AML-193 (cell line): ENCODE measurements around the gene P3H4.
A peak's percentile ranks its signal among the peaks of the same experiment; 100 is the strongest.
"Not testable (repeated sequence)": the region's sequence is repeated elsewhere in the genome, so short reads cannot be mapped to it uniquely, and the experiment has no call there.

Experiments
- DNase-seq, 2 experiments: peaks; one replicate each; lab custom pipeline; 2025; lab: John Stamatoyannopoulos, UW

P3H4 gene

GRCh38 chr17:41811549-41812380 lies at the start of gene P3H4:
Gene P3H4 (minus strand): TSS chr17:41811949. CDS start chr17:41811915, 34 bp downstream.
- peak; percentile 78 to 85 for DNase-seq

DNA sequence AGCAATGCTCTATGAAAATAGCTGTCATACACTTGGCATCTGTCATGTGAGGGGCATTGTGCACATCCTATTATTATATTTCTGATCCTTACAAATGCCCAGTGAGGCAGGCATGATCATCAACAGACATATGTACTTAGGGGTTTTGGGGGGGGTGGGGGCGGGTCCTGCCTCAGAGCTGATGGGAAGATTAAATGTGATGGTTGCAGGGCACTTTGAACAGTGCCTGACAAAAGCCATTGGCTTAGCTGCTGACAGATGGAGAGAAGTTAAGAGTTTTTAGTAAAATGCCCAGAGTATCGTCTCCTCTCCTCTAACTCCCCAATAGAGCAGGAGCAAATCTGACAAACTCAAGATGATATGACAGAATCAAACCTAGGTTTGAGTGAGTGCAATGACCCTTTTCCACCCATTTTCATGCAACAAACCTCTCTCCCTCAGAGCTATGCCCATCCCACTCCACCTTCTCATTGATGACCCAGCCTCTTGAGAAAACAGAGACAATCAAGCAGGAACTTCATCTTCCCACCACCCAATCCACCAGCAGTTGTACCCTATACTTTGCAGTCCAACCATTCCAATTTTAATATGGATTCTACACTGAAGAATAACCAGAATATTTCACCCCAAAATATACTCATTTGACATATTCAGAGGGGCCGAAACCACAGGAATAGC lies 48.6 kb upstream of the P3H4 start:
- no peak for DNase-seq

DNA sequence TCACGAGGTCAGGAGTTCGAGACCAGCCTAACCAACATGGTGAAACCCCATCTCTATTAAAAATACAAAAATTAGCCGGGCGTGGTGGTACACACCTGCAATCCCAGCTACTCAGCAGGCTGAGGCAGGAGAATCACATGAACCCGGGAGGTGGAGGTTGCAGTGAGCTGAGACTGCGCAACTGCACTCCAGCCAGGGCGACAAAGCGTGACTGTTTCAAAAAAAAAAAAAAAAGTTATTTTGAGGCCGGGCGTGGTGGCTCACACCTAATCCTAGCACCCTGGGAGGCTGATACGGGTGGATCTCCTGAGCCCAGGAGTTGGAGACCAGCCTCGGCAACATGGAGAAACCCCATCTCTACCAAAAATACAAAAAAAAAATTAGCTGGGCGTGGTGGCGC lies 39.6 kb upstream of the P3H4 start:
- not testable (repeated sequence) for DNase-seq

GRCh38 chr17:41849251-41849990 lies 37.7 kb upstream of the P3H4 start:
- no peak for DNase-seq

DNA sequence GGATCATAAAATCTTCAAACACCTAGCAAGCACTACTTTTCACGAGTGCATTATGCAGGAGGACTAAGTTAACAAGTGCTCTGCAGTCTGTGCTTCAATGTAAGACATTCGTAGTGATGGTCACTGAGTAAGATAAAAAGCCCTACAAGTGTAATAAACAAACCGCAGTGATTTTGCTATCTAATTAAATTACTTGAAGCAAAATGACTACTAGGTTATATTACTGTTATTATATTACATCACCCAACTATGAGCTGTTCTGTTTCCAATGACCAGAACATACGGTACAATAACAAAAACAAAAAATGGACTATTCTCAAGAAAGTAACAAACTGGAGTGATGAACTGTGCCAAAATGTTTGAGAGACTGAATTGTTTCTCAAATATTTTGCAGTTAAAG lies 37.0 kb upstream of the P3H4 start:
- DNase-seq: no peak

DNA sequence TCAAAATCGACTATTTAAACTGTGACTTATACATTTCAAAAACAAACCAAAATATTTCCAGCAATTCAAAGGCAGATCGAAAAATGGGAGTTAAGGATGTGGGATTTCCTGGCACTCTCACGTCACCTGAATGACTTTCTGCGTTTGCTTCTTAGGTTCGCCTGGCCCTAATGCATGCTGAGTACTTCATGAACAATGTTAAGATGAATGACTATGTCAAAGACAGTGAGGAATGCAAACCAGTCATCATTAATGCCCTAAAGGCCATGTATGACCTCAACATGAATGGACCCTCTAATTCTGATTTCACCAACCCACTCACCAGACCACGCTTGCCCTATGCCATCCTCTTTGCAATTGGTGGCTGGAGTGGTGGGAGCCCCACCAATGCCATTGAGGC lies 33.2 kb upstream of the P3H4 start:
- no peak for DNase-seq

- not testable (repeated sequence) for DNase-seq
Measured at GRCh38 chr17:41840781-41841180, 29.0 kb upstream of the P3H4 start.

- DNase-seq: not testable (repeated sequence)
Measured at GRCh38 chr17:41839448-41839847, 27.7 kb upstream of the P3H4 start.

DNA sequence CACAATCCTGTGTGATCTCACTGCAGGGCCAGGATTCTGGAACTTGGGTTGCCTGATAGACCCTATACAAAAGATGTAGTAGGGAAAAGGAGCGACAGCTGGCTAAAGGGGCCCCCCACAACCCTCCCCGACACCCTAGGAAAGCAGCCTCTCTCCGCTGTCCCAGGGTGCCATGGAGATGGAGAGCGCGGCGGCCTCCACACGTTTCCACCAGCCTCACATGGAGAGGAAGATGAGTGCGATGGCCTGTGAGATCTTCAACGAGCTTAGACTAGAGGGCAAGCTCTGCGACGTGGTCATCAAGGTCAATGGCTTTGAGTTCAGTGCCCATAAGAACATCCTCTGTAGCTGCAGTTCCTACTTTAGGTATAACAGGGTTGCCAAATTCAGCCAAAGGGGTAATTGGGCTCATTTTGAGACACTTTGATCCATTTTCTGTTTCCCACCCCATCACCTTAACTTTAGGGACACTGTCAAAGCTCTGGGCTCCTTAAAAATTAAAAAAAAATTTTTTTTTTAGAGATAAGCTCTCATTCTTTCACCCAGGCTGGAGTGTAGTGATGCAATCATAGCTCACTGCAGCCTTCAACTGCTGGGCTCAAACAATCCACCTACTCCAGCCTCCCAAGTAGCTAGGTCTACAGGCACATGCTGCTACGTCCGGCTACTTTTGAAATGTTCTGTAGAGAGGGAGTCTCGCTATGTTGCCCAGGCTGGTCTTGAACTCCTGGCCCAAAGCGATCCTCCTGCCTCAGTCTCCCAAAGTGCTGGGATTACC lies 26.2 kb upstream of the P3H4 start, which contains the start of gene KLHL10:
Gene KLHL10, plus strand, starts transcription at position 65 of the 778 bp plus-strand sequence. Its CDS starts 108 bp downstream, at position 173.
- DNase-seq: no peak

- DNase-seq: no peak
Measured at GRCh38 chr17:41836550-41837196, 24.9 kb upstream of the P3H4 start.

GRCh38 chr17:41835800-41836549 lies 24.2 kb upstream of the P3H4 start, which contains the start of gene NT5C3B:
Gene NT5C3B (minus strand): TSS chr17:41836232. CDS start chr17:41836193, 39 bp downstream.
- peak; percentile 30 to 38 for DNase-seq

DNA sequence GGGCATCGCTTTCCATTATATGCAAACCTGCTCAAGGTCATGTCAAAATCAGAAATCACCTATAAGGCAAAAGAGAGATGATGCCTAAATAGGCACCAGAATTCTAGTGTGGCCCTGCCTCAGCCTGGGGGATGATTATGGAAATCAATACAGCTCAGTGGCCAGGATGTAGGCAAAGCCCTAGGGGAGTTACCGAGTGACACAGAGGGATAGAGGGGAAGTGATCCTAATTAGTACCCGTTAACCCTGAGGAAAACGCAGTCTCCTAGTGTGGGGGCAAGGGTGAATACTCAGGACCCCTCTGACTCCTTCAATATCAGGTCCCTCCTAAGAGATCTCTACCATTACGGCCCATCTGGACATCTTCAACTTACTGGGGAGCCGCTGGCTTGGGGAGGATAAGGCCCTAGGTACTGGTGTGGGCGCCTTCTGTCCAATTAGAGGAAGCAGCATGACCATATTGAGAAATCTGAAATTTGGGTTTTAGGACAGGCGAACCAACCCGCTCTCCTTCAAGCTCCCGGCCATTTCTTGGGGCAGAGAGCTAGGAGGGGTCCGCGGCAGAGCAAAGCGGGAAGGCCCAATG lies 23.6 kb upstream of the P3H4 start:
- DNase-seq: peak; percentile 58 to 60

DNA sequence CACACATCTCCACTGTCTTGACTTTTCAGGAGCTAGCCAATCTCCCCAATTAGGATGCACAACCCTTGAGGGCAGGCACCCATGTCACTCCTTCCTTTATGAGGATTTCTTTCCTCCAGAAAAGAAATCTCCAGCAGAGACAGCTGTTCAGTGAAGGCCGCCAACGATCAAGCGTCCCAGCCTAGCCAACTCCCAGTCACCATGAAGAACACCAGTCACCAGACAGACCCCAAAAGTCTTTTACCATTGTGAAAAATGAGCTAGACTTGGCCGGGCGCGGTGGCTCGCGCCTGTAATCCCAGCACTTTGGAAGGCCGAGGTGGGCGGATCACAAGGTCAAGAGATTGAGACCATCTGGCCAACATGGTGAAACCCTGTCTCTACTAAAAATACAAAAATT lies 18.2 kb upstream of the P3H4 start:
- DNase-seq: not testable (repeated sequence)

DNA sequence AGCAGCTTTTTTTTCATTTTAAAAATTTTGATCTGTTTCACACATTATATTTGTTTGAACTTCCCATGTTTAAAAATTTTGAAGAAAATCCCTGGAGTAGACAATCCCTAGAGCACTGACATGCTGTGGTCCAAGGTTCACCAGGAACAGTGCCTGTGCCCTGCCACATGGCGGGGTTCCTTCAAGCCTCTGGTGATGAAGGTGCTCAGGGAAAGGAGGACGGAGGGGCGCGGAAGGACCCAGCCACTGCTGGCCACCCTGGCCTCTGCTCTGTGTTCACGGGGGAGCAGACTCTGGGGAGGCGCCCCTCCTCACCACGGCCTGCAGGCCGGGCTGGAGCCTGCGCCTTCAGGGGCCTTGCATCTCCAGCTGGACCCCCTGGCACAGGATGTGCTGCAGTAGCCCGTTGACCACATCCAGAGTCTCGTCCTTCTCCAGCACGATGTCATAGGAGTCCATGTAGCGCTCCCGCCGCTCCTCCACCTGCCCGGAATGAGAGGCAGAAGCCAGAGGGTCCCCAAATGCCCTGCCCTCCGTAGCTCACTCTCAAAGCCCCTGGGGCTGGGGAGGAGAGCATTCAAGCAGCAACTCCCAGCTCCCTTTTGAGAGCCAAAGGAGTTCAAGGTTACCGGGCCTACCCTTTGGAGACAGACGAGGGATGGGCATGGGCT lies 13.6 kb upstream of the P3H4 start:
- DNase-seq: no peak

DNA sequence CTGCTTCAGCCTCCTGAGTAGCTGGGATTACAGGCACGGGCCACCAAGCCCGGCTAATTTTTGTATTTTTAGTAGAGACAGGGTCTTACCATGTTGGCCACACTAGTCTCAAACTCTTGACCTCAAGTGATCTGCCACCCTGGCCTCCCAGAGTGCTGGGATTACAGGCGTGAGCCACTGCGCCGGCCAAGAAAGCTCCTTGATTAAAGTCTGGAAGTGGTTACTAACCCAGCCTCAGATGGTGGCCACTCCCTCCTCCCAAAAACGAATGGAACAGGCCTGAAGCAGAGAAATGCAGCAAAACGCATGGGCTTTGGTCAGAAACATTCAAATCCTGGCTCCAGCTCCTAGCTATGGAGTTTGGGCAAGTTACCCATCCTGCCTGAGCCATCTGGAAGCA lies 12.3 kb upstream of the P3H4 start:
- no peak for DNase-seq

DNA sequence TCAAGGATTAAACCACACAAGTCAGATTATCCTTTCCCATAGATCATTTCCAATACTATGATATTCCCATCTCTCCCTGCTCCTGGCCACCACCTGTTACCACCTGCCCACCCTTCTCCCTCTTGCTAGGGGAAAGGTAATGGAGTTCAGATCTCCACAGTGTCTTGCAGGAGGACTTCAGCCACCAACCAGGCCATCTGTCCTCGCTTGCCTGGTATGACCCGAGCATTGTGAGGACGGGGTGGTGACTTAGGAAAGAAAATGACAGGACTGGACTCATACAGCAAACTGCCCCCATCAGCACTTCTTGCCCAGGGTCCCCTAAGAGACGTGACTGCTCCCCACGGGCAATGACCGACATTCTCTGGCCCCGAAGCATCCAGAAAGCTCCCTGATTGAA lies 11.8 kb upstream of the P3H4 start:
- no peak for DNase-seq

- DNase-seq: no peak
Measured at GRCh38 chr17:41823141-41823524, 11.4 kb upstream of the P3H4 start.

GRCh38 chr17:41822216-41823140 lies 10.7 kb upstream of the P3H4 start:
- DNase-seq: no peak
